Activated CD8-positive, alpha-beta T cell treated with anti-CD3 and anti-CD28 coated beads for 36 hours (primary cell): ENCODE data around the gene HSD17B1. TPM values are rescaled to one million over a fixed set of nuclear protein-coding genes. Genes with fewer than 3 reads are reported as not detected.

Experiments
- ATAC-seq: fragments of 200-7000 bp; cut with Tn5 transposase; one replicate; pipeline ENCODE4 v1.10.0; 2021; ENCODE audit warnings: mild to moderate bottlenecking, moderate library complexity
- CTCF ChIA-PET: fragments of 350-600 bp; sonication (Branson Sonifier 250); formaldehyde crosslinking; loops from one replicate; lab custom pipeline; 2021; ENCODE audit warnings: antibody characterized with exemption; lab: Charles Lee
- POLR2A ChIA-PET: fragments of 350-600 bp; sonication (Branson Sonifier 250); formaldehyde crosslinking; loops from one replicate; lab custom pipeline; 2021; ENCODE audit warnings: antibody characterized with exemption; lab: Charles Lee
- DNase-seq: peaks from one replicate; pipeline ENCODE4 v3.0.0-alpha.2; 2020
- H3K27ac Mint-ChIP-seq: one replicate; pipeline ENCODE4 v1.8.0; 2021; ENCODE audit warnings: mild to moderate bottlenecking, mixed read lengths
- H3K27me3 Mint-ChIP-seq: one replicate; pipeline ENCODE4 v1.8.0; 2021; ENCODE audit warnings: mixed read lengths
- H3K36me3 Mint-ChIP-seq: one replicate; pipeline ENCODE4 v1.8.0; 2021; ENCODE audit warnings: low read depth, mixed read lengths
- H3K4me1 Mint-ChIP-seq: one replicate; pipeline ENCODE4 v1.8.0; 2021; ENCODE audit warnings: low read depth, mixed read lengths
- H3K4me3 Mint-ChIP-seq: one replicate; pipeline ENCODE4 v1.8.0; 2021; ENCODE audit warnings: mild to moderate bottlenecking, moderate library complexity, mixed read lengths
- H3K9me3 Mint-ChIP-seq: one replicate; pipeline ENCODE4 v1.8.0; 2021; ENCODE audit warnings: mixed read lengths
- intact Hi-C: fragments of 100-400 bp; cut with micrococcal nuclease; formaldehyde crosslinking; loops from one replicate; pipeline ENCODE4 v1.10.0; 2022
- total RNA-seq, 2 experiments: library from RNA; stranded (reverse); gene quantifications; one replicate each; pipeline ENCODE4 v1.2.3, GENCODE V29; 2021
- TF ChIP-seq, protein P1 (sequence below): fragments of 200-600 bp; IDR thresholded peaks from one replicate; pipeline ENCODE4 v1.8.0; 2022; ENCODE audit warnings: antibody characterized with exemption, mild to moderate bottlenecking

The HSD17B1 gene
- total RNA-seq, 2 experiments from 2014 or later = 0.43 to 0.49 TPM

DNA sequence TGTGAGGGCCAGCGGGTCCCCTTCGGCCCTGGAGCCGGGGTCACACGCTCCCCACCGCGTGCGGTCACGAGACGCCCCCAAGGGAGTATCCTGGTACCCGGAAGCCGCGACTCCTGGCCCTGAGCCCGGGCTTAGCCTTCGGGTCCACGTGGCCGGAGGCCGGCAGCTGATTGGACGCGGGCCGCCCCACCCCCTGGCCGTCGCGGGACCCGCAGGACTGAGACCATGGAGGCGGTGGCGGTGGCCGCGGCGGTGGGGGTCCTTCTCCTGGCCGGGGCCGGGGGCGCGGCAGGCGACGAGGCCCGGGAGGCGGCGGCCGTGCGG lies 16.7 kb upstream of the HSD17B1 start, which contains the start of gene NAGLU:
TSS of gene NAGLU (plus strand) at position 194 of the 324 bp plus-strand sequence. CDS start at position 226, 32 bp downstream.
- intact Hi-C loops = no loop called here
- Mint-ChIP-seq H3K27me3 (no peaks in the 10 kb centered on the region), H3K27ac (peak within 1 kb of the TSS; percentile 77), H3K4me1 (peaks cover 35% of the 10 kb centered on the region), H3K4me3 (peak within 1 kb of the TSS; percentile 84), H3K36me3 (peaks cover 16% of the 10 kb centered on the region), H3K9me3 (no peaks in the 10 kb centered on the region)
- TF ChIP-seq, protein P1, sequence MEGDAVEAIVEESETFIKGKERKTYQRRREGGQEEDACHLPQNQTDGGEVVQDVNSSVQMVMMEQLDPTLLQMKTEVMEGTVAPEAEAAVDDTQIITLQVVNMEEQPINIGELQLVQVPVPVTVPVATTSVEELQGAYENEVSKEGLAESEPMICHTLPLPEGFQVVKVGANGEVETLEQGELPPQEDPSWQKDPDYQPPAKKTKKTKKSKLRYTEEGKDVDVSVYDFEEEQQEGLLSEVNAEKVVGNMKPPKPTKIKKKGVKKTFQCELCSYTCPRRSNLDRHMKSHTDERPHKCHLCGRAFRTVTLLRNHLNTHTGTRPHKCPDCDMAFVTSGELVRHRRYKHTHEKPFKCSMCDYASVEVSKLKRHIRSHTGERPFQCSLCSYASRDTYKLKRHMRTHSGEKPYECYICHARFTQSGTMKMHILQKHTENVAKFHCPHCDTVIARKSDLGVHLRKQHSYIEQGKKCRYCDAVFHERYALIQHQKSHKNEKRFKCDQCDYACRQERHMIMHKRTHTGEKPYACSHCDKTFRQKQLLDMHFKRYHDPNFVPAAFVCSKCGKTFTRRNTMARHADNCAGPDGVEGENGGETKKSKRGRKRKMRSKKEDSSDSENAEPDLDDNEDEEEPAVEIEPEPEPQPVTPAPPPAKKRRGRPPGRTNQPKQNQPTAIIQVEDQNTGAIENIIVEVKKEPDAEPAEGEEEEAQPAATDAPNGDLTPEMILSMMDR = no peak
- POLR2A ChIA-PET = interaction anchor here (0.6 to 1.5 kb wide), 6 partner anchors 10 to 329 kb away, joined by 3 to 6 read pairs (median 4); partner anchors contain the start of genes CAVIN1 and PSMC3IP
- peak; percentile 91 for DNase-seq
- peak; percentile 87 for ATAC-seq
- CTCF ChIA-PET = interaction anchor here (0.6 to 2.2 kb wide), 8 partner anchors 9 to 351 kb away, joined by 3 to 12 read pairs (median 8); partner anchors contain the start of gene PSMC3IP

DNA sequence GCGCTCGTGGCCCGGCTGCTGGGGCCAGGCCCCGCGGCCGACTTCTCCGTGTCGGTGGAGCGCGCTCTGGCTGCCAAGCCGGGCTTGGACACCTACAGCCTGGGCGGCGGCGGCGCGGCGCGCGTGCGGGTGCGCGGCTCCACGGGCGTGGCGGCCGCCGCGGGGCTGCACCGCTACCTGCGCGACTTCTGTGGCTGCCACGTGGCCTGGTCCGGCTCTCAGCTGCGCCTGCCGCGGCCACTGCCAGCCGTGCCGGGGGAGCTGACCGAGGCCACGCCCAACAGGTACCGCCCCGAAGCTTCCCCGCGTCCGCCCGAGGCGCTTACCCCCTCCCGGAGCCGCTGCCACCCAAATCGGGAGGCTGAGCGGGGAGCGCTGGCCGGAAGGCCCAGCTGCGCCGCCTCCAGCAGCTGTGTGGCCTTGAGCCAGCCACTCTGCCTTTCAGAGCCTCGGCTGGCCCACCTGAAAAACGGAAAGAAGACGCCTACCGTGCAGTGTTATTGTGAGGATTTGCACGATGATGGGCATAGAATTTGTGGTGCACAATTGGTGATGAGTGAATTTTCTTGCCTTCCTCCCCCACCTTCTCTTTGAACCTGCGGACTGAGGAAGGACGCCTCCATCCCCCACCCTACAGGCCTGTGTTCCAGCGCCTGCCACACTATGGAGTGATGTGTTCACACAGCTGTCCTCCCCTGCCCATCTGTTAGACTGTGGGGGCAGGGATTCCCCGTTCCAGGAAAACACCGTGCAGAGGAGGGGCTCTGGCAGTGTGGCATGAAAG lies 16.2 kb upstream of the HSD17B1 start:
- H3K4me1 Mint-ChIP-seq = peaks cover 35% of the 10 kb centered on the region
- intact Hi-C loops = no loop called here
- POLR2A ChIA-PET = interaction anchor here (0.6 to 1.5 kb wide), 7 partner anchors 9 to 328 kb away, joined by 3 to 6 read pairs (median 3); partner anchors contain the start of genes CAVIN1 and PSMC3IP

DNA sequence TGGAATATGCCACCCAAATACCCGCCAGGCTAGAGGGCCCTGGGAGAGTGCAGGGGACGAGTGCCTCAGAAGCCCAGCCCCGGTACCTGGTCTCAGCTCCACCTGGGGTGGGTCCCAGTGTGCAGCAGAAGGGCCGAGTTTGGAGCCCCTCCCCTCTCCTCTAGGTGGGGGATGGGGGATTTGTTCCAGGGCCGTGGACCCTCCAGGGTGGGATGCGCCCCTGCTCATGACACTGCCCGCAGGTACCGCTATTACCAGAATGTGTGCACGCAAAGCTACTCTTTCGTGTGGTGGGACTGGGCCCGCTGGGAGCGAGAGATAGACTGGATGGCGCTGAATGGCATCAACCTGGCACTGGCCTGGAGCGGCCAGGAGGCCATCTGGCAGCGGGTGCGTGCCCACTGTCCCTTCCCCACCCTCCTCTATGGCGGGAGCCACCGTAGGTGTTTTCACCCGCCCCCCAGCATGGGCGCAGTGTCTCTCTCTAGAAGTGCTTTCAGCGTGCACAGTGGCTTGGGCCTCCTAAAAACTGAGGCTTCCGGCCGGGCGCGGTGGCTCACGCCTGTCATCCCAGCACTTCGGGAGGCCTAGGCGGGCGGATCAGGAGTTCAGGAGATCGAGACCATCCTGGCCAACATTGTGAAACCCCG lies 15.4 kb upstream of the HSD17B1 start:
- peak overlapping the region; percentile 84 for H3K4me3 Mint-ChIP-seq
- DNase-seq (no peak), ATAC-seq (no peak)
- H3K4me1 Mint-ChIP-seq = peaks cover 33% of the 10 kb centered on the region
- ChIA-PET CTCF (interaction anchor here (0.8 to 2.2 kb wide), 6 partner anchors 8 to 41 kb away, joined by 3 to 12 read pairs (median 8); partner anchors contain the start of gene PSMC3IP), POLR2A (interaction anchor here (0.6 to 1.5 kb wide), 2 partner anchors 8 to 548 kb away, joined by 4 to 6 read pairs; no protein-coding TSS in a partner anchor)
- peak overlapping the region; percentile 73 for H3K27ac Mint-ChIP-seq
- TF ChIP-seq, protein P1 = no peak
- intact Hi-C loops = no loop called here
- no peaks in the 10 kb centered on the region for H3K27me3 Mint-ChIP-seq
- peaks cover 22% of the 10 kb centered on the region for H3K36me3 Mint-ChIP-seq
- no peaks in the 10 kb centered on the region for H3K9me3 Mint-ChIP-seq

More for the DNA sequence above, 16.2 kb upstream of the HSD17B1 start:
- peaks cover 22% of the 10 kb centered on the region for H3K36me3 Mint-ChIP-seq
- H3K27ac Mint-ChIP-seq = peak overlapping the region; percentile 73
- CTCF ChIA-PET = interaction anchor here (0.8 to 2.2 kb wide), 9 partner anchors 9 to 352 kb away, joined by 3 to 12 read pairs (median 6); partner anchors contain the start of gene PSMC3IP
- H3K4me3 Mint-ChIP-seq = peak overlapping the region; percentile 84
- TF ChIP-seq, protein P1 = no peak
- ATAC-seq (peak; percentile 71), DNase-seq (peak; percentile 82)
- H3K27me3 Mint-ChIP-seq = no peaks in the 10 kb centered on the region
- no peaks in the 10 kb centered on the region for H3K9me3 Mint-ChIP-seq

DNA sequence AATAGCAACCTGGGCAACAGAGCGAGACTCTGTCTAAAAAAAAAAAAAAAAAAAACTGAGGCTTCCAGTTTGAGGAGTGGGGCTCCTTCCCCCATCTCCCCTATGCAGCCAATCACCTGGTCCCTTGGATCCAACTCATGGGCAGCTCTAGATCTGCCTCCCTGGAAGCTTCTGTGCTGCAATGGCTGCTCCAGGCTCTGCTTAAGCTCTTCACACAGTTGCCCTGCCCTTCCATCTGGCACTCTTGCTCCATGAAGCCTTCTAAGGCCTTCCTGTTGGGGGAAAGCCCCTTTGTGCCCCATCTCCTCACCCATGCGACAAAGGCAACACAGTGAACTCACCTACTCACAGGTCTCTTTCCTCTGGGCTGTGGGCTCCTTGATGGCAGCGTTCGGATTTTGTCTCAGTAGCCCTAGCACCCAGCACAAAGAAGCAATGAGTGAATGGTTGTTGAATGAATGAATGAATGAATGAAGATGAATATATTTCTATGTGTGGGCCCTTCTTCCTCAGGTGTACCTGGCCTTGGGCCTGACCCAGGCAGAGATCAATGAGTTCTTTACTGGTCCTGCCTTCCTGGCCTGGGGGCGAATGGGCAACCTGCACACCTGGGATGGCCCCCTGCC lies 14.8 kb upstream of the HSD17B1 start:
- intact Hi-C loops = no loop called here
- ATAC-seq (no peak), DNase-seq (no peak)
- peaks cover 22% of the 10 kb centered on the region for H3K36me3 Mint-ChIP-seq
- H3K27me3 Mint-ChIP-seq = no peaks in the 10 kb centered on the region
- peaks cover 33% of the 10 kb centered on the region for H3K4me1 Mint-ChIP-seq
- H3K9me3 Mint-ChIP-seq = no peaks in the 10 kb centered on the region
- H3K27ac Mint-ChIP-seq = no peak overlapping the region
- TF ChIP-seq, protein P1 = no peak
- POLR2A ChIA-PET = interaction anchor here (0.6 kb wide), 1 partner anchor 548 kb away, joined by 4 read pairs; no protein-coding TSS in a partner anchor
- CTCF ChIA-PET = interaction anchor here (0.5 to 2.2 kb wide), 3 partner anchors 11 to 51 kb away, joined by 3 to 11 read pairs (median 6); no protein-coding TSS in a partner anchor
- H3K4me3 Mint-ChIP-seq = peak overlapping the region; percentile 42
